CD14-positive monocyte (primary cell): ENCODE measurements around the gene KATNBL1. TPM values are rescaled to one million over a fixed set of nuclear protein-coding genes. Genes with fewer than 3 reads are reported as not detected.
A peak's percentile ranks its signal among the peaks of the same experiment; 100 is the strongest.
"Not testable (repeated sequence)": the region's sequence is repeated elsewhere in the genome, so short reads cannot be mapped to it uniquely, and the experiment has no call there.

Source experiments
- DNase-seq, 3 donors: peaks; one replicate each; pipeline ENCODE4 v3.0.0-alpha.2; 2011 to 2022
- H2AFZ ChIP-seq: 2 replicates; pipeline ENCODE4 v1.6.0; 2012; ENCODE audit warnings: mild to moderate bottlenecking, low read depth, low read length, inconsistent platforms; ENCODE audit not compliant: insufficient read depth, poor library complexity, severe bottlenecking
- H3K27ac ChIP-seq, 2 donors: 1 replicate in 1 of 2; 2 replicates in 1 of 2; pipeline ENCODE4 v1.5.1; 2012 to 2013; ENCODE audit warnings: low read length in 2 of 2, control low read depth in 1 of 2, inconsistent platforms in 1 of 2, low read depth in 1 of 2, mild to moderate bottlenecking in 1 of 2
- H3K27me3 ChIP-seq, 2 donors: one replicate each; pipeline versions ENCODE4 v1.6.0 to v1.6.1; 2011 to 2013; ENCODE audit warnings: low read length in 2 of 2; ENCODE audit not compliant: control insufficient read depth in 2 of 2, insufficient read depth in 2 of 2
- H3K36me3 ChIP-seq, 2 donors: replicated peaks in 1 of 2; 1 replicate in 1 of 2; 2 replicates in 1 of 2; pipeline versions ENCODE4 v1.5.1 to v1.6.1; 2012 to 2013; ENCODE audit warnings: low read length in 2 of 2, control low read depth in 1 of 2, inconsistent platforms in 1 of 2, mild to moderate bottlenecking in 1 of 2; ENCODE audit not compliant: insufficient read depth in 2 of 2, control insufficient read depth in 1 of 2
- H3K4me1 ChIP-seq, 2 donors: 1 replicate in 1 of 2; 2 replicates in 1 of 2; pipeline versions ENCODE4 v1.5.1 to v1.6.1; 2012 to 2013; ENCODE audit warnings: low read length in 2 of 2, control low read depth in 1 of 2, inconsistent platforms in 1 of 2, mild to moderate bottlenecking in 1 of 2, moderate library complexity in 1 of 2; ENCODE audit not compliant: insufficient read depth in 2 of 2, control insufficient read depth in 1 of 2
- H3K4me2 ChIP-seq: replicated peaks from 2 replicates; pipeline ENCODE3; 2012; ENCODE audit warnings: low read length, moderate library complexity, mild to moderate bottlenecking; ENCODE audit not compliant: poor library complexity, severe bottlenecking; ENCODE audit errors: extremely low read depth
- H3K4me3 ChIP-seq, 3 experiments: fragments of 200-600 bp in 1 of 3; sonication (generic) in 1 of 3; replicated peaks in 1 of 3; 1 replicate in 2 of 3; 2 replicates in 1 of 3; pipeline ENCODE4 v1.5.1; 2011 to 2013; ENCODE audit warnings: low read length in 3 of 3, mild to moderate bottlenecking in 3 of 3, control low read depth in 2 of 3, low read depth in 2 of 3, inconsistent platforms in 1 of 3, moderate library complexity in 1 of 3
- H3K79me2 ChIP-seq: 2 replicates; pipeline ENCODE4 v1.6.0; 2012; ENCODE audit warnings: mild to moderate bottlenecking, control low read depth, inconsistent platforms, low read length, moderate library complexity; ENCODE audit not compliant: insufficient read depth
- H3K9ac ChIP-seq: 2 replicates; pipeline ENCODE4 v1.6.0; 2017; ENCODE audit warnings: low read length, mild to moderate bottlenecking; ENCODE audit not compliant: insufficient read depth, poor library complexity, severe bottlenecking
- H3K9me3 ChIP-seq, 2 donors: replicated peaks in 1 of 2; 1 replicate in 1 of 2; 2 replicates in 1 of 2; pipeline versions ENCODE4 v1.5.1 to v1.6.1; 2012 to 2013; ENCODE audit warnings: low read length in 2 of 2, control low read depth in 1 of 2; ENCODE audit not compliant: control insufficient read depth in 1 of 2, insufficient read depth in 1 of 2
- H4K20me1 ChIP-seq: 2 replicates; pipeline ENCODE4 v1.6.0; 2012; ENCODE audit warnings: mild to moderate bottlenecking, low read length, control low read depth, moderate library complexity; ENCODE audit not compliant: insufficient read depth
- H3K27ac Mint-ChIP-seq, 7 donors: one replicate each; pipeline ENCODE4 v1.8.0; 2020; ENCODE audit warnings: mild to moderate bottlenecking in 7 of 7, mixed read lengths in 7 of 7, moderate library complexity in 6 of 7, inconsistent platforms in 2 of 7
- H3K27me3 Mint-ChIP-seq, 3 donors: one replicate each; pipeline ENCODE4 v1.8.0; 2021 to 2022; ENCODE audit warnings: low read depth in 3 of 3, mild to moderate bottlenecking in 3 of 3, mixed read lengths in 3 of 3, moderate library complexity in 3 of 3, inconsistent platforms in 1 of 3
- H3K36me3 Mint-ChIP-seq, 2 donors: one replicate each; pipeline ENCODE4 v1.8.0; 2020; ENCODE audit warnings: mixed read lengths in 2 of 2, inconsistent platforms in 1 of 2, mild to moderate bottlenecking in 1 of 2
- H3K4me1 Mint-ChIP-seq: one replicate; pipeline ENCODE4 v1.8.0; 2020; ENCODE audit warnings: mild to moderate bottlenecking, mixed read lengths
- H3K4me3 Mint-ChIP-seq, 2 donors: one replicate each; pipeline ENCODE4 v1.8.0; 2020; ENCODE audit warnings: mild to moderate bottlenecking in 2 of 2, mixed read lengths in 2 of 2, moderate library complexity in 1 of 2
- H3K9me3 Mint-ChIP-seq, 7 donors: one replicate each; pipeline ENCODE4 v1.8.0; 2020 to 2022; ENCODE audit warnings: mixed read lengths in 7 of 7, mild to moderate bottlenecking in 6 of 7, moderate library complexity in 6 of 7, inconsistent platforms in 2 of 7
- WGBS: methylation state at CpG from one replicate; pipeline ENCODE4 v1.1.5; 2013; ENCODE audit warnings: missing lambda C conversion rate; ENCODE audit not compliant: insufficient coverage; 5-methylcytosine and 5-hydroxymethylcytosine counted together
- intact Hi-C, 2 donors: fragments of 100-400 bp; cut with micrococcal nuclease; formaldehyde crosslinking; loops; one replicate each; pipeline versions ENCODE4 v1.15.0 to v1.15.1; 2023
- polyA plus RNA-seq, 3 donors: library from polyadenylated mRNA; depleted of rRNA in 1 of 3; unstranded in 2 of 3; stranded (reverse) in 1 of 3; fragments of 300-500 nt in 2 of 3; fragments of >200 nt in 1 of 3; fragmentation: Illumina TruSeq in 2 of 3; gene quantifications; 1 replicate in 2 of 3; 2 replicates in 1 of 3; pipeline ENCODE4 v1.2.3, GENCODE V29; 2012 to 2021
- TF ChIP-seq, protein P1 (sequence below): fragments of 200-600 bp; IDR thresholded peaks from one replicate; pipeline ENCODE4 v1.8.0; 2022; ENCODE audit warnings: antibody characterized with exemption, mild to moderate bottlenecking

KATNBL1 gene
- polyA plus RNA-seq, 3 donors, result 16.5 to 38.4 (median 37.7) TPM

DNA sequence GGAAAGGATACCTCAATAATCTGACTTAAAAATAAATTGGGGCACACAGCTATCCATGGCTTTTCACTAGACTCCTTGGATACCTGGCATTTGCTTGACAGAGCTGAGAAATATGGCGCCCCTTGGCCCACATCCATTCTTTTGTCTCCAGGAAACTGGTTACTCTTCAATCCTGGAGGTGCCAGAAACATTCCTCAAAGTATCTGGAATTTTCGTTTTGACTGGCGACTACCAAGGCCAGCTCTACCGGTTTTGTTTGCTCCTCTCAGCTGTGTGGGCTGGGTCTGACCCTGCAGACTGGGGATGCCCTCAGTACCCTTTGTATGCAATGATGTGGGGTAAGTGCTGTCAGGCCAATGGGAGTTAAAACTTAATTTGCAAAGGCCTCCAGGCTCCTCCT is 27.0 kb downstream of the KATNBL1 start:
- intact Hi-C loops, result no loop called here
- TF ChIP-seq, protein P1, sequence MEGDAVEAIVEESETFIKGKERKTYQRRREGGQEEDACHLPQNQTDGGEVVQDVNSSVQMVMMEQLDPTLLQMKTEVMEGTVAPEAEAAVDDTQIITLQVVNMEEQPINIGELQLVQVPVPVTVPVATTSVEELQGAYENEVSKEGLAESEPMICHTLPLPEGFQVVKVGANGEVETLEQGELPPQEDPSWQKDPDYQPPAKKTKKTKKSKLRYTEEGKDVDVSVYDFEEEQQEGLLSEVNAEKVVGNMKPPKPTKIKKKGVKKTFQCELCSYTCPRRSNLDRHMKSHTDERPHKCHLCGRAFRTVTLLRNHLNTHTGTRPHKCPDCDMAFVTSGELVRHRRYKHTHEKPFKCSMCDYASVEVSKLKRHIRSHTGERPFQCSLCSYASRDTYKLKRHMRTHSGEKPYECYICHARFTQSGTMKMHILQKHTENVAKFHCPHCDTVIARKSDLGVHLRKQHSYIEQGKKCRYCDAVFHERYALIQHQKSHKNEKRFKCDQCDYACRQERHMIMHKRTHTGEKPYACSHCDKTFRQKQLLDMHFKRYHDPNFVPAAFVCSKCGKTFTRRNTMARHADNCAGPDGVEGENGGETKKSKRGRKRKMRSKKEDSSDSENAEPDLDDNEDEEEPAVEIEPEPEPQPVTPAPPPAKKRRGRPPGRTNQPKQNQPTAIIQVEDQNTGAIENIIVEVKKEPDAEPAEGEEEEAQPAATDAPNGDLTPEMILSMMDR, result no peak
- WGBS, result 79% methylated on average over 4 of the region's 4 CpGs
- Histone ChIP-seq H3K4me3 (no peak overlapping the region), H3K4me2 (no peak overlapping the region), H3K4me1 (peaks cover 10 to 16% of the 10 kb centered on the region in 2 donors), H2AFZ (no peak overlapping the region), H3K79me2 (peaks cover 75% of the 10 kb centered on the region), H3K9ac (no peak overlapping the region), H3K9me3 (peaks cover 0 to 11% of the 10 kb centered on the region in 2 donors), H3K27me3 (no peaks in the 10 kb centered on the region), H3K36me3 (no peaks in the 10 kb centered on the region), H3K27ac (no peak overlapping the region), H4K20me1 (peaks cover 9% of the 10 kb centered on the region)
- Mint-ChIP-seq H3K9me3 (peaks cover 0 to 10% (median 4%) of the 10 kb centered on the region in 7 donors), H3K4me1 (peaks cover 18% of the 10 kb centered on the region), H3K36me3 (peaks cover 10 to 34% of the 10 kb centered on the region in 2 donors), H3K27ac (peak overlapping the region in 3 of 7 donors; percentile 3 to 60 (median 40)), H3K4me3 (no peak overlapping the region), H3K27me3 (no peaks in the 10 kb centered on the region)
- DNase-seq, result no peak

GRCh38 chr15:34179234-34179633 is 30.7 kb downstream of the KATNBL1 start:
- peak overlapping the region in 2 of 7 donors; percentile 7 to 9 for H3K27ac Mint-ChIP-seq
- TF ChIP-seq, protein P1, result no peak
- H3K9ac ChIP-seq, result no peak overlapping the region
- H3K4me1 Mint-ChIP-seq, result peaks cover 8% of the 10 kb centered on the region
- H2AFZ ChIP-seq, result no peak overlapping the region
- no peak for DNase-seq
- H3K36me3 ChIP-seq, result no peaks in the 10 kb centered on the region
- no peak overlapping the region for H3K4me3 Mint-ChIP-seq
- intact Hi-C loops, result no loop called here
- H3K4me1 ChIP-seq, result peaks cover 0 to 5% of the 10 kb centered on the region in 2 donors
- peaks cover 0 to 15% (median 8%) of the 10 kb centered on the region in 7 donors for H3K9me3 Mint-ChIP-seq
- no peak overlapping the region for H3K27ac ChIP-seq
- H3K27me3 Mint-ChIP-seq, result no peaks in the 10 kb centered on the region
- no peak overlapping the region for H3K4me3 ChIP-seq
- WGBS, result no CpG with 5 or more reads among the region's 3 CpGs
- no peaks in the 10 kb centered on the region for H3K27me3 ChIP-seq
- H3K79me2 ChIP-seq, result peaks cover 69% of the 10 kb centered on the region
- peaks cover 6 to 21% of the 10 kb centered on the region in 2 donors for H3K36me3 Mint-ChIP-seq
- H3K4me2 ChIP-seq, result no peak overlapping the region
- peaks cover 5% of the 10 kb centered on the region for H4K20me1 ChIP-seq
- H3K9me3 ChIP-seq, result peaks cover 12 to 16% of the 10 kb centered on the region in 2 donors

DNA sequence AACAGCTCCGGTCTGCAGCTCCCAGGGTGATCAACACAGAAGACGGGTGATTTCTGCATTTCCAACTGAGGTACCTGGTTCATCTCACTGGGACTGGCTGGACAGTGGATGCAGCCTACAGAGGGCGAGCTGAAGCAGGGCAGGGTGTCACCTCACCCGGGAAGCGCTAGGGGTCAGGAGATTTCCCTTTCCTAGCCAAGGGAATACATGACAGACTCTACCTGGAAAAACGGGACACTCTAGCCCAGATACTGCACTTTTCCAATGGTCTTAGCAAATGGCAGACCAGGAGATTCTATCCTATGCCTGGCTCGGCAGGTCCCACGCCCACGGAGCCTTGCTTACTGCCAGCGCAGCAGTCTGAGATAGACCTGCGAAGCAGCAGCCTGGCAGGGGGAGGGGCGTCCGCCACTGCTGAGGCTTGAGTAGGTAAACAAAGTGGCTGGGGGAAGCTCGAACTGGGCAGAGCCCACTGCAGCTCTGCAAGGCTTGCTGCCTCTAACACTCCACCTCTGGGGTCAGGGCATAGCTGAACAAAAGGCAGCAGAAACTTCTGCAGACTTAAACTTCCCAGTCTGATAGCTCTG is 43.8 kb downstream of the KATNBL1 start:
- H3K79me2 ChIP-seq, result peaks cover 51% of the 10 kb centered on the region
- H3K27ac ChIP-seq, H3K4me2 ChIP-seq, H3K4me3 ChIP-seq, H3K4me1 ChIP-seq, H3K27me3 ChIP-seq, H4K20me1 ChIP-seq, H3K4me1 Mint-ChIP-seq, intact Hi-C loops, H3K4me3 Mint-ChIP-seq, H3K27me3 Mint-ChIP-seq, H3K9ac ChIP-seq, H2AFZ ChIP-seq, H3K27ac Mint-ChIP-seq, DNase-seq: not testable (repeated sequence)
- peaks cover 37 to 49% of the 10 kb centered on the region in 2 donors for H3K9me3 ChIP-seq
- Mint-ChIP-seq H3K9me3 (peaks cover 42 to 71% (median 53%) of the 10 kb centered on the region in 7 donors), H3K36me3 (peaks cover 31 to 65% of the 10 kb centered on the region in 2 donors)
- whole genome bisulfite sequencing, result 96% methylated on average over 10 of the region's 14 CpGs
- H3K36me3 ChIP-seq, result peaks cover 5 to 37% of the 10 kb centered on the region in 2 donors
